CD4-positive, alpha-beta T cell treated with Interleukin-4 for 1 hour (primary cell): ENCODE results near the gene CKAP2L.
A peak's percentile ranks its signal among the peaks of the same experiment; 100 is the strongest.

Experiments used
- DNase-seq, 2 donors: peaks; one replicate each; pipeline ENCODE4 v3.0.0-alpha.2; 2020 to 2022

CKAP2L gene

DNA sequence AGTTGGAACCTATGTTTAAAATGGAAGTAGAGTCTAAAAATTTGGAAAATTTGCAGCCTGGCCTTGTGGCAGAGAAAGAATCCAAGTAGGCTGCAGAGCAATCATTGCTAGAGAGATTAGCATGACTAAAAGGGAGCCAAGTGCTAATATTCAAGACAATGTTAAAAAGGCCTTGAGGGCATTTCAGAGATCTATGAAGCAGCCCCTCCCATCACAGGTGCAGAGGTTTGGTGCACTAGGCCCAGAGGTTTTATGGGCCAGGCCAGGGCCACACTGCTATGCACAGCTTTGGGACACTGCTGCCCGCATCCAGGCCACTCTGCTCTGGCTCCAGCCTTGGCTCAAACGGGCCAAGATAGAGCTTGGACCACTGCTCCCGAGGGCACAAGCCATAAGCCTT, 26.6 kb upstream of the CKAP2L start:
- no peak for DNase-seq

- DNase-seq: no peak
Observed at GRCh38 chr2:112790305-112790704, 25.9 kb upstream of the CKAP2L start.

DNA sequence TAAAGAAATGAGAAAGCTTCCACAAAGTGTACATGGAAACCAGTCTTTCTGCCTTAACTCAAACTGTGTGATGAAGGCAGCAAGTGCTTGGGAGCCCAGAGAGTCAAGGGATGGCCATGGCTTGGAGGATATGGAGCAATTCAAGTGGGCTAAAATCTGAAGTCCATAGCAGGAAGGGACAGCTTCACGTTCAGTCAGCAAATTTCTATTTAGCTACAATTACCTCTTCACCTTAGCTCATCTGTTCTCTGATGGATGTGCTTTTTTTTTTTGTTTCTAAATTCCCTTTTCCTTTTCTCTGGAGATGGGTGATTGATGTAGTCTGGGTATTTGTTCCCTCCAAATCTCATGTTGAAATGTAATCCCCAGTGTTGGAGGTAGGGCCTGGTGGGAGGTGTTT, 24.8 kb upstream of the CKAP2L start:
- DNase-seq: no peak

DNA sequence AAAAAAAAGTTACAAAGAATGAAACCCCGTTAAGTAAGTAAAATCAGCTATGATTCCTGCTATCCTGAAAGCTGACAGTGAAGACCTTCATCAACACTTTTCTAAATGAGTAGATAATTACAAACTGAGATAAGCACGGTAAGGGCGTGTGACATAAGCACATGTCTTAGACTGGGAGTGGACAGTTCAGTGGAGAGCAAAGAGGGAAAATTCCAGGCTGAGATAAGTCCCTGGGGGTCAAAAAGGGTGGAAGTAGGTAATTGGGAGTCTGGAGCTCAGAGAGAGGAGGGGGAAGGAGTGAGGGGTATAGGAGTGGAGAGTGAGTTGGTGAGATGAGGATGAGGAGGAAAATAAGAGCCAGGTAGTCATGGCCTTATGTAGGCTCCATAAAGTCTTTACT, 24.2 kb upstream of the CKAP2L start:
- no peak for DNase-seq

GRCh38 chr2:112787729-112788393, 23.5 kb upstream of the CKAP2L start:
- DNase-seq: no peak

GRCh38 chr2:112787294-112787693, 22.9 kb upstream of the CKAP2L start:
- no peak for DNase-seq

- DNase-seq: peak in 1 of 2 donors; percentile 55
Observed at GRCh38 chr2:112784199-112785189, 20.1 kb upstream of the CKAP2L start, which contains the start of gene IL1A. TSS of gene IL1A (minus strand) at chr2:112784493. CDS start at chr2:112783770, 723 bp downstream.

GRCh38 chr2:112783187-112783714, 18.8 kb upstream of the CKAP2L start:
- DNase-seq: no peak

GRCh38 chr2:112782234-112782799, 17.9 kb upstream of the CKAP2L start:
- DNase-seq: no peak

GRCh38 chr2:112779598-112779997, 15.2 kb upstream of the CKAP2L start:
- no peak for DNase-seq

DNA sequence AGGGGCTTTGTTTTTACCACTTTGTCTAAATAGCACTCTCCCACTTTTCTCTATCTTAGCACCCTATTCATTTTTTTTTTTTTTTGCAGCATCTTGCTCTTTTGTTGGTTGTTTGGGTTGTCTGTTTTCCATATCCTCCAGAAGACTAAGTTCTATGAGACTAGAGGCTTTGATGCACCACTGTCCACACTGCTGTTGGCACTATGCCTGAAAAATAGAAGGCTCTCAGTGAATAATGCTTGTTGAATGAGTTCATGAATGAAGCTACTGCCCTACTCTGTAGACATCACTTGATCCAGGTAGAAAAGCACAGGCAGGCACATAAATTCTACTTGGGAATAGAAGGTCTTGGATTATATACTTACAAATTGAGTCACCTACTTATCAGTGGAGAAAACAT, 12.6 kb upstream of the CKAP2L start:
- DNase-seq: no peak

DNA sequence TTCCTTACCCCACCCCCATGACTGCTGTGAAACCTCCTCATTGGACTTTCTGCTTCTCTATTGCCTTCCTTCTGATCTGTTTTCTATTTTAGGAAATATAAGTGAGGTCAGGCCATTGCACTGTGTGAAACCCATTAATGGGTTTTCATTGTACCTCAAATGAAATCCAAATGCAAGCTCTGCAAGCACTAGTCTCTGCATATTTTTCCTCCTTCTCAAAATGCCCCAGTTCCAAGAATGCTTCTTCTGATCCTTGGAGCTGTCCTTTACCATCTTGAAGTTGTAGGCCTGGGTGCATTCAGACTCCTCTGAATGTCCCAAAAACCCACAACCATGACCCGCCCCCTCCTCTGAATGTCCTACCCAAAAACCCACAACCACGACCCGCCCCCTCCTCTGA, 11.7 kb upstream of the CKAP2L start:
- DNase-seq: no peak

- DNase-seq: no peak
Observed at GRCh38 chr2:112774536-112775285, 10.3 kb upstream of the CKAP2L start.

- DNase-seq: no peak
Observed at GRCh38 chr2:112773556-112773955, 9.1 kb upstream of the CKAP2L start.

GRCh38 chr2:112772911-112773475, 8.6 kb upstream of the CKAP2L start:
- DNase-seq: no peak

GRCh38 chr2:112772322-112772721, 7.9 kb upstream of the CKAP2L start:
- DNase-seq: no peak

DNA sequence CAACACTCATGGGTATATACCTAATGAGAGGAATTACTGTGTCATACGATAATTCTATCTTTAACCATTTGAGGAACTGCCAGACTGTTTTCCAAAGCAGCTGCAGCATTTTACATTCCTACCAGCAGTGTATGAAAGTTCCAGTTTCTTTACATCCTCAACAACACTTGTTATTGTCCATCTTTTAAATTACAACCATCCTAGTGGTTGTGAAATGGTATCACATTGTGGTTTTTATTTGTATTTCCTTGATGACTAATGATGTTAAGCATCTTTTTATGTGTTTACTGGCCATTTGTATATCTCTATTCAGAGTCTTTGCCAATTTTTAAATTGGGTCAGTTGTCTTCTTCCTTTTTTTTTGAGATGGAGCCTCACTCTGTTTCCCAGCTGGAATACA, 4.0 kb upstream of the CKAP2L start:
- DNase-seq: no peak

GRCh38 chr2:112767693-112768330, 3.4 kb upstream of the CKAP2L start:
- DNase-seq: peak in 1 of 2 donors; percentile 40

DNA sequence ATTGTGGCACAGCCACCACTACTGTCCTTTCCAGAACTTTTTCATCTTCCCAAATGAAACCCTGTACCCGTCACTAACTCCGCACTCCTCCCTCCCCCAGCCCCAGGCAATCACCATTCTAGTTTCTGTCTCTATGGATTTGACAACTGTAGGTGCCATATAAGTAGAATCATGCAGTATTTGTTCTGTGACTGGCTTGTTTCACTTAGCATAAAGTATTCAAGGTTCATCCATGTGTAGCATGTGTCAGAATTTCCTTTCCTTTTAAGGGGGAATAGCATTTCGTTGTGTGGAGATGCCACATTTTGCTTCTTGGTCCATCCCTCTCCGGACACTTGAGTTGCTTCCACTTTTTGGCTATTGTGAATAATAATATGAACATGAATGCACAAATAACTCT, 842 bp upstream of the CKAP2L start:
- no peak for DNase-seq

GRCh38 chr2:112762276-112762675, 2.1 kb downstream of the CKAP2L start:
- no peak for DNase-seq

GRCh38 chr2:112760149-112760548, 4.3 kb downstream of the CKAP2L start:
- no peak for DNase-seq

GRCh38 chr2:112758711-112759110, 5.7 kb downstream of the CKAP2L start:
- no peak for DNase-seq
